PFSK-1 (cell line): Measurements from ENCODE around the gene MRTFA.

ENCODE experiments used
- FOXP2 ChIP-seq: optimal IDR thresholded peaks from 2 replicates; pipeline ENCODE3; 2011; ENCODE audit warnings: borderline replicate concordance, control low read depth, inconsistent platforms; ENCODE audit not compliant: insufficient read depth; ENCODE audit errors: extremely low read length, extremely low read depth
- POLR2AphosphoS5 ChIP-seq: IDR thresholded peaks from 2 replicates; pipeline ENCODE4 v1.6.1; 2012; ENCODE audit warnings: low read depth, mild to moderate bottlenecking, control low read depth, low read length, moderate library complexity
- SIN3A ChIP-seq: IDR thresholded peaks from 2 replicates; pipeline ENCODE4 v1.6.1; 2012; ENCODE audit warnings: mild to moderate bottlenecking, low read length, moderate library complexity, borderline replicate concordance; ENCODE audit not compliant: insufficient read depth
- TAF1 ChIP-seq: IDR thresholded peaks from 2 replicates; pipeline ENCODE4 v1.6.1; 2012; ENCODE audit warnings: low read length, control low read depth, borderline replicate concordance; ENCODE audit not compliant: insufficient read depth
- TF ChIP-seq, protein P1 (sequence below), 2 experiments: IDR thresholded peaks; 2 replicates each; pipeline versions ENCODE4 v1.6.1 to v1.8.0; 2011 to 2012; ENCODE audit warnings: low read depth in 2 of 2, low read length in 2 of 2, control low read depth in 1 of 2, inconsistent platforms in 1 of 2, mild to moderate bottlenecking in 1 of 2, moderate library complexity in 1 of 2; ENCODE audit not compliant: insufficient read depth in 1 of 2

MRTFA gene

DNA sequence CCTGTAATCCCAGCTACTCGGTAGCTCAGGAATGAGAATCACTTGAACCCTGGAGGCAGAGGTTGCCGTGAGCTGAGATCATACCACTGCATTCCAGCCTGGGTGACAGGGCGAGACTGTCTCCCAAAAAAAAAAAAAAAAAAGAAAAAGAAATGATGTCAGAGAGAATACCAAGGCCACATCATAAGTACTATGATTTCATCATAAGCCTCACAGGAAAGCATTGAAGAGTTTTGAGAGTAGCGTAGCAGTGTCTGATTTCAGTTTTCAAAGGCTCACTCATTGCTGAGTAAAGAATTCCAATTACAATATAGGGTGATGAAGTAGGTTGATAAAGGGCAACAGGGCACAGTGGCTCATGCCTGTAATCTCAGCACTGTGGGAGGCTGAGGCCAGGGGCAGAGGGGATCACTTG is 88.8 kb downstream of the MRTFA start:
- TF ChIP-seq, protein P1, sequence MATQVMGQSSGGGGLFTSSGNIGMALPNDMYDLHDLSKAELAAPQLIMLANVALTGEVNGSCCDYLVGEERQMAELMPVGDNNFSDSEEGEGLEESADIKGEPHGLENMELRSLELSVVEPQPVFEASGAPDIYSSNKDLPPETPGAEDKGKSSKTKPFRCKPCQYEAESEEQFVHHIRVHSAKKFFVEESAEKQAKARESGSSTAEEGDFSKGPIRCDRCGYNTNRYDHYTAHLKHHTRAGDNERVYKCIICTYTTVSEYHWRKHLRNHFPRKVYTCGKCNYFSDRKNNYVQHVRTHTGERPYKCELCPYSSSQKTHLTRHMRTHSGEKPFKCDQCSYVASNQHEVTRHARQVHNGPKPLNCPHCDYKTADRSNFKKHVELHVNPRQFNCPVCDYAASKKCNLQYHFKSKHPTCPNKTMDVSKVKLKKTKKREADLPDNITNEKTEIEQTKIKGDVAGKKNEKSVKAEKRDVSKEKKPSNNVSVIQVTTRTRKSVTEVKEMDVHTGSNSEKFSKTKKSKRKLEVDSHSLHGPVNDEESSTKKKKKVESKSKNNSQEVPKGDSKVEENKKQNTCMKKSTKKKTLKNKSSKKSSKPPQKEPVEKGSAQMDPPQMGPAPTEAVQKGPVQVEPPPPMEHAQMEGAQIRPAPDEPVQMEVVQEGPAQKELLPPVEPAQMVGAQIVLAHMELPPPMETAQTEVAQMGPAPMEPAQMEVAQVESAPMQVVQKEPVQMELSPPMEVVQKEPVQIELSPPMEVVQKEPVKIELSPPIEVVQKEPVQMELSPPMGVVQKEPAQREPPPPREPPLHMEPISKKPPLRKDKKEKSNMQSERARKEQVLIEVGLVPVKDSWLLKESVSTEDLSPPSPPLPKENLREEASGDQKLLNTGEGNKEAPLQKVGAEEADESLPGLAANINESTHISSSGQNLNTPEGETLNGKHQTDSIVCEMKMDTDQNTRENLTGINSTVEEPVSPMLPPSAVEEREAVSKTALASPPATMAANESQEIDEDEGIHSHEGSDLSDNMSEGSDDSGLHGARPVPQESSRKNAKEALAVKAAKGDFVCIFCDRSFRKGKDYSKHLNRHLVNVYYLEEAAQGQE (IDR thresholded peaks at IDR 0.05; ENCODE audit: insufficient read depth in 1 of 2, low read depth in 2 of 2, low read length in 2 of 2) = no peak

DNA sequence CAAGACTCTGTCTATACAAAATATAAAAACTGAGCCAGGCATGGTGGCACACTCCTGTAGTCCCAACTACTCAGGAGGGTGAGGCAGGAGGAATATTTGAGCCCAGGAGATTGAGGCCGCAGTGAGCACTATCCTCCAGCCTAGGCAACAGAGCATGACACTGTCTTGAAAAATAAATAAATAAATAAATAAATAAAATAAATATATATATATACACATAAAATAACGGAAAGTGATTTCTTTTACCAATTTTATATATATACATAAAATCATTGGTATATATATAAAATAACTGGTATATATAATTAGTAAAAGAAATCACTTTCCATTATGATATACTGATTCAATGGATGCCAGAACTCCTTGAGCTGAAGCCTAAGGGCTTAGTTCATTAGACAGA is 91.8 kb downstream of the MRTFA start:
- TF ChIP-seq, protein P1 (IDR thresholded peaks at IDR 0.05; ENCODE audit: insufficient read depth in 1 of 2, low read depth in 2 of 2, low read length in 2 of 2) = no peak
- TF ChIP-seq TAF1 = no peak
- no peak for TF ChIP-seq FOXP2
- TF ChIP-seq POLR2AphosphoS5 = no peak
- no peak for TF ChIP-seq SIN3A

DNA sequence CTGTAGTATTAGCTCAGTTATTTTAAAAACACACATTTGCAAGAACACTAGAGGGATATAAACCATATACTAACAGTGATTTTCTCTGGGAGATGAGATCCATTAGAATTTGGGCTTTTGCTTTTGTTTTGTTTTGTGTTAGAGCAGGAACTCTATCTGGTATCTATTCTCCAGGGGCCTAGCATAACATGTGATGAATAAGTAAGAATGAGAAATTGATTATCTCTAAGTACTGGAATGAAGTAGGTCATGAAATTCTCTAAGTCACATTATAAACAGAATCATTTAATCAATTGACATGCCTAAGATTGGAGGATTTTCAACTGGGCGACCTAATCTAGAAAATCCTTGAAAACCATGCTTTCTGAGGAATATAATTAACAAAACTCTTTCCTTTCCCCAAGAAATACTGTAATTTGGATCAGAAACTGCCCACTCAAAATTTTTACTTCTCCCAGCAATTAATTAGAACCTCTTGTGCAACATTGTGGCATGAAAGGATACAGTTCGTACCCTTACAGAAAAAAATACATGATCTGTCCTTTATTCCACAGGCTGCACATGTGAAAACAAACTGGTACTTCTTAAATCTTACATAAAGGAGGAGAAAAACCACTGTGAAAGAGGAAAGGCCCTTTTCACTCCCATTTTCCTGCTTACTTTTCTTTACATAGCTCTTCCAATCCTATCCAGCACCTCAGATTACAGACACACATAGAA is 93.5 kb downstream of the MRTFA start:
- TF ChIP-seq SIN3A (no peak), POLR2AphosphoS5 (no peak), TAF1 (no peak), FOXP2 (no peak)
- TF ChIP-seq, protein P1 (IDR thresholded peaks at IDR 0.05; ENCODE audit: insufficient read depth in 1 of 2, low read depth in 2 of 2, low read length in 2 of 2) = no peak

DNA sequence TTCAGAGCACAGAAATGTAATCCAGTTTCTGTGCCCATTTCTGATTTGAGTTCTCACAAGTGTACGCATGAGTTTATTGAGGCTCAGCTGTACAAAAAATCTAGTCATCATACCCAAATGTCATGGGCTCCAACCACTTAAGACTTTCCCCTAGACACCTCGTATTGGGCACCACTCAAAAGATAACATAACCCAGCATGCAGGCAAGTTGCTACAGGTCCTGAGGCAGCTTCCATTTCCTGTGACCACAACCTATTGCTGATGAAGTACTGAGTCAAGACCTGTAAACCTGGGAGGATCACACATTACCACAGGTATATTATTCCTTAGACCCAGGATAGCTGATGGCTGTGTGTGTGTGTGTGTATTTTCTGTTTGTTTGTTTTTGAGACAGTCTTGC is 95.2 kb downstream of the MRTFA start:
- TF ChIP-seq POLR2AphosphoS5 = no peak
- TF ChIP-seq FOXP2 = no peak
- TF ChIP-seq SIN3A = no peak
- TF ChIP-seq, protein P1 (IDR thresholded peaks at IDR 0.05; ENCODE audit: insufficient read depth in 1 of 2, low read depth in 2 of 2, low read length in 2 of 2) = no peak
- no peak for TF ChIP-seq TAF1

DNA sequence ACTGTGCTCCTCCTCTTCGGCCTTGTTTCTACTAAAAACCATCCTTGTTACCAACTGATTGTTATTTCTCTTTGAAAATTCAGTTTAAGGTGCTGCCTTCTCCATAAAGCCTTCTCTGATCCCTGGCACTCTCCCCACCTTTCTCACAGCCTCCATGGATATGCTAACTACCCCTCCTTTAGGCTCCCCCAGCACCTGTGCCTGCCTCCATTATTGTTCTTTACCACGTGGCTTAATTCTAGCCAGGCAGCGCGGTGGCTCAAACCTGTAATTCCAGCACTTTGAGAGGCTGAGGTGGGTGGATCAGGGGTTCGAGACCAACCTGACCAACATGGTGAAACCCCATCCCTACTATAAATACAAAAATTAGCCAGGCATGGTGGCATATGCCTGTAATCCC is 96.3 kb downstream of the MRTFA start:
- TF ChIP-seq, protein P1 (IDR thresholded peaks at IDR 0.05; ENCODE audit: insufficient read depth in 1 of 2, low read depth in 2 of 2, low read length in 2 of 2) = no peak
- TF ChIP-seq TAF1 (no peak), SIN3A (no peak), FOXP2 (no peak), POLR2AphosphoS5 (no peak)
